Spleen (tissue), 11 donors: ENCODE data around the gene TMEM255B. TPM values are rescaled to one million over a fixed set of nuclear protein-coding genes. Genes with fewer than 3 reads are reported as not detected.

Source experiments
- DNase-seq: peaks from one replicate; pipeline ENCODE4 v3.0.0-alpha.2; 2020
- H3K27ac ChIP-seq, 8 donors: fragments of 200-600 bp; sonication (generic) in 7 of 8; 1 replicate in 4 of 8; 2 replicates in 4 of 8; pipeline versions ENCODE4 v1.5.0 to v1.8.0; 2016 to 2021; ENCODE audit warnings: inconsistent platforms in 4 of 8, mild to moderate bottlenecking in 4 of 8, moderate library complexity in 1 of 8
- H3K27me3 ChIP-seq, 7 donors: fragments of 200-600 bp; sonication (generic) in 6 of 7; replicated peaks in 1 of 7; 1 replicate in 4 of 7; 2 replicates in 3 of 7; pipeline versions ENCODE4 v1.5.0 to v1.8.0; 2016 to 2021; ENCODE audit warnings: inconsistent platforms in 3 of 7, mild to moderate bottlenecking in 1 of 7
- H3K36me3 ChIP-seq, 6 donors: fragments of 200-600 bp; sonication (generic) in 5 of 6; 1 replicate in 4 of 6; 2 replicates in 2 of 6; pipeline versions ENCODE4 v1.5.0 to v1.8.0; 2016 to 2021; ENCODE audit warnings: inconsistent platforms in 2 of 6
- H3K4me1 ChIP-seq, 6 donors: fragments of 200-600 bp; sonication (generic) in 5 of 6; 1 replicate in 3 of 6; 2 replicates in 3 of 6; pipeline versions ENCODE4 v1.5.0 to v1.8.0; 2016 to 2021; ENCODE audit warnings: inconsistent platforms in 3 of 6
- H3K4me3 ChIP-seq, 8 donors: fragments of 200-600 bp; sonication (generic) in 7 of 8; 1 replicate in 4 of 8; 2 replicates in 4 of 8; pipeline versions ENCODE4 v1.5.0 to v1.8.0; 2016 to 2021; ENCODE audit warnings: inconsistent platforms in 4 of 8, mild to moderate bottlenecking in 4 of 8, moderate library complexity in 2 of 8
- H3K9me3 ChIP-seq, 8 donors: fragments of 200-600 bp; sonication (generic) in 7 of 8; 1 replicate in 4 of 8; 2 replicates in 4 of 8; pipeline versions ENCODE4 v1.5.0 to v1.8.0; 2016 to 2021; ENCODE audit warnings: inconsistent platforms in 4 of 8
- CTCF ChIP-seq, 11 experiments: fragments of 200-600 bp in 7 of 11; fragments of 450-650 bp in 4 of 11; sonication (generic) in 4 of 11; IDR thresholded peaks in 8 of 11; conservative IDR thresholded peaks in 3 of 11; 1 replicate in 7 of 11; 2 replicates in 4 of 11; pipeline versions ENCODE4 v1.4.0 to v1.8.0; 2016 to 2021; ENCODE audit warnings: antibody characterized with exemption in 11 of 11, inconsistent platforms in 4 of 11, mild to moderate bottlenecking in 1 of 11
- POLR2A ChIP-seq, 3 donors: fragments of 450-650 bp; IDR thresholded peaks; one replicate each; pipeline ENCODE4 v1.5.1; 2017; ENCODE audit warnings: antibody characterized with exemption in 3 of 3, mild to moderate bottlenecking in 1 of 3
- POLR2AphosphoS5 ChIP-seq, 3 donors: sonication (generic); formaldehyde crosslinking; IDR thresholded peaks; one replicate each; pipeline ENCODE4 v1.5.1; 2017; ENCODE audit warnings: antibody characterized with exemption in 3 of 3
- WGBS, 5 donors: extraction: QIAGEN DNeasy Blood & Tissue Kit in 3 of 5; methylation state at CpG; one replicate each; pipeline versions ENCODE4 v1.1.5 to v1.1.7; 2013 to 2018; 5-methylcytosine and 5-hydroxymethylcytosine counted together
- intact Hi-C: fragments of 100-400 bp; cut with DNase I; formaldehyde crosslinking; loops from one replicate; pipeline ENCODE4 v1.15.0; 2023; ENCODE audit warnings: low total_unique reads
- polyA plus RNA-seq, 3 donors: library from polyadenylated mRNA; stranded (reverse); fragments of 200-250 nt; gene quantifications; one replicate each; pipeline ENCODE4 v1.2.1, GENCODE V29; 2013
- total RNA-seq, 7 donors: library from RNA; depleted of rRNA in 3 of 7; stranded (reverse); fragments of >200 nt in 3 of 7; fragmentation: NEBNext Ultra II Directional in 4 of 7; extraction: Animal tissue kit (Norgen Biotek cat#: 25700) in 4 of 7; gene quantifications; one replicate each; pipeline versions ENCODE4 v1.1.0 to v1.2.1, GENCODE V29; 2016 to 2021
- donor health status: healthy with polysubstance abuse.
- donor health status: DM: no; HTN: no; CAD: no; lungs with moderate emphysema.
- donor health status: DM: no; HTN: no; CAD: no.
- donor health status: Bipolar disorder and iron deficiency.
- donor health status: healthy.
- donor health status: DM: no; HTN: no; CAD: no.
- donor health status: DM: yes; HTN: yes; CAD: no.

The TMEM255B gene
- total and polyA plus RNA-seq, 10 donors, result 5.7 to 26.9 (median 12.3) TPM

- intact Hi-C loops, result no loop called here
- H3K36me3 ChIP-seq, result peaks cover 0 to 26% (median 0%) of the 10 kb centered on the region in 6 donors
- H3K27me3 ChIP-seq, result peaks cover 0 to 39% (median 0%) of the 10 kb centered on the region in 7 donors
- peaks cover 0 to 1% (median 0%) of the 10 kb centered on the region in 8 donors for H3K9me3 ChIP-seq
- no peak overlapping the region for H3K4me3 ChIP-seq
- H3K27ac ChIP-seq, result no peak overlapping the region
- DNase-seq, result peak; percentile 57
- no peak for TF ChIP-seq CTCF (IDR thresholded peaks at IDR 0.05 in 8 of 11, conservative IDR thresholded peaks at IDR 0.05 in 3 of 11)
- TF ChIP-seq POLR2A (IDR thresholded peaks at IDR 0.05), result no peak
- TF ChIP-seq POLR2AphosphoS5 (IDR thresholded peaks at IDR 0.05), result no peak
- WGBS, 5 donors, result 83 to 87% (median 86%) methylated on average over 28 to 30 of the region's 30 CpGs
- peaks cover 0 to 3% (median 0%) of the 10 kb centered on the region in 6 donors for H3K4me1 ChIP-seq
Measured at GRCh38 chr13:113766035-113766800, 7.2 kb downstream of the TMEM255B start.

GRCh38 chr13:113767366-113767765 is 8.3 kb downstream of the TMEM255B start:
- Histone ChIP-seq H3K36me3 (peaks cover 0 to 26% (median 0%) of the 10 kb centered on the region in 6 donors), H3K27ac (no peak overlapping the region), H3K4me3 (no peak overlapping the region), H3K27me3 (peaks cover 0 to 28% (median 0%) of the 10 kb centered on the region in 7 donors), H3K9me3 (peaks cover 0 to 10% (median 0%) of the 10 kb centered on the region in 8 donors), H3K4me1 (peaks cover 0 to 3% (median 0%) of the 10 kb centered on the region in 6 donors)
- no peak for DNase-seq
- 72 to 91% (median 84%) methylated on average over 2 of the region's 2 CpGs for WGBS, 5 donors
- no peak for TF ChIP-seq CTCF (IDR thresholded peaks at IDR 0.05 in 8 of 11, conservative IDR thresholded peaks at IDR 0.05 in 3 of 11)
- no peak for TF ChIP-seq POLR2A (IDR thresholded peaks at IDR 0.05)
- intact Hi-C loops, result no loop called here

- no peak for TF ChIP-seq POLR2AphosphoS5 (IDR thresholded peaks at IDR 0.05)
- no peak for TF ChIP-seq CTCF (IDR thresholded peaks at IDR 0.05 in 8 of 11, conservative IDR thresholded peaks at IDR 0.05 in 3 of 11)
- TF ChIP-seq POLR2A (IDR thresholded peaks at IDR 0.05), result no peak
- 91 to 94% (median 93%) methylated on average over 20 to 28 of the region's 28 CpGs for WGBS, 5 donors
- peaks cover 0 to 26% (median 0%) of the 10 kb centered on the region in 6 donors for H3K36me3 ChIP-seq
- intact Hi-C loops, result no loop called here
- no peak overlapping the region for H3K27ac ChIP-seq
- DNase-seq, result peak; percentile 48
- peaks cover 0 to 3% (median 0%) of the 10 kb centered on the region in 6 donors for H3K4me1 ChIP-seq
- H3K9me3 ChIP-seq, result peaks cover 0 to 10% (median 0%) of the 10 kb centered on the region in 8 donors
- H3K4me3 ChIP-seq, result no peak overlapping the region
- H3K27me3 ChIP-seq, result peaks cover 0 to 20% (median 0%) of the 10 kb centered on the region in 7 donors
Measured at GRCh38 chr13:113768018-113768905, 9.2 kb downstream of the TMEM255B start.
